IgD-negative memory B cell (primary cell): ENCODE data around the gene LMBR1. TPM values are rescaled to one million over a fixed set of nuclear protein-coding genes. Genes with fewer than 3 reads are reported as not detected.
"Not testable (repeated sequence)": the region's sequence is repeated elsewhere in the genome, so short reads cannot be mapped to it uniquely, and the experiment has no call there.

Experiments
- H3K27ac Mint-ChIP-seq, 3 donors: one replicate each; pipeline ENCODE4 v1.8.0; 2020 to 2022; ENCODE audit warnings: mild to moderate bottlenecking in 3 of 3, mixed read lengths in 3 of 3, moderate library complexity in 1 of 3
- H3K27me3 Mint-ChIP-seq: one replicate; pipeline ENCODE4 v1.8.0; 2021; ENCODE audit warnings: mixed read lengths
- H3K36me3 Mint-ChIP-seq: one replicate; pipeline ENCODE4 v1.8.0; 2020; ENCODE audit warnings: mild to moderate bottlenecking, mixed read lengths
- H3K4me1 Mint-ChIP-seq, 3 donors: one replicate each; pipeline ENCODE4 v1.8.0; 2020 to 2022; ENCODE audit warnings: mixed read lengths in 3 of 3, mild to moderate bottlenecking in 1 of 3
- H3K4me3 Mint-ChIP-seq, 4 donors: one replicate each; pipeline ENCODE4 v1.8.0; 2020 to 2022; ENCODE audit warnings: mild to moderate bottlenecking in 4 of 4, mixed read lengths in 4 of 4, moderate library complexity in 3 of 4
- H3K9me3 Mint-ChIP-seq, 3 donors: one replicate each; pipeline ENCODE4 v1.8.0; 2020 to 2021; ENCODE audit warnings: mixed read lengths in 3 of 3, mild to moderate bottlenecking in 1 of 3
- polyA plus RNA-seq: library from polyadenylated mRNA; unstranded; fragments of 300-500 nt; fragmentation: Illumina TruSeq; gene quantifications from one replicate; pipeline ENCODE4 v1.2.3, GENCODE V29; 2021

The LMBR1 gene
- polyA plus RNA-seq, 1 donor from 2014 or later = 29.2 TPM

DNA sequence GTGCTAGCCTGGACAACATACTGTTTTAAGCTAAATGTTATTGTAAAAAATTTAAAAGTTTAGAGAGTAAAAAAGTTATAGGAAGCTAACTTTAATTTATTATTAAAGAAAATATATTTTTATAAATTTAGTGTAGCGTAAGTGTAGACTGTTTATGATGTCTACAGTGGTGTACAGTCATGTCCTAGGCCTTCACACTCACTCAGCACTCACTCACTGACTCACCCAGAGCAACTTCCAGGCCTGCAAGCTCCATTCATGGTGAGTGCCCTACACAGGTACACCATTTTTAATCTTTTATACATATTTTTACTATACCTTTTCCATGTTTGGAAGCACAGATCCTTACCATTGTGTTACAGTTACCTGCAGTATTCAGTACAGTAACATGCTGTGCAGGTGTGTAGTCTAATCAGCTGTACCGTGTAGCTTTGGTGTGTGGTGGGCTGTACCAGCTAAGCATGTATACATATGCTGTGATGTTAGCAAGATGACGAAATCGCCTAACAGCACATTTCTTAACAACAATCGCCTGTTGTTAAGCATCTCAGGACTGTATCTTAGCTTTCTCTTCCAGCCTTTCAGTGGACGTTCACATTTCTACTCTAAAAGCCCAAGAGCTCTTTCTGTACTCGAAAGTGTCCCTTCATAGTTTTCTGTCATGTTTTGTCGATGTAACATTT lies 240.0 kb downstream of the LMBR1 start:
- H3K36me3 Mint-ChIP-seq = peaks cover 3% of the 10 kb centered on the region
- H3K27ac Mint-ChIP-seq = no peak overlapping the region
- no peaks in the 10 kb centered on the region for H3K4me1 Mint-ChIP-seq
- H3K9me3 Mint-ChIP-seq = peaks cover 0 to 2% (median 0%) of the 10 kb centered on the region in 3 donors
- H3K4me3 Mint-ChIP-seq = no peak overlapping the region
- peaks cover 14% of the 10 kb centered on the region for H3K27me3 Mint-ChIP-seq

DNA sequence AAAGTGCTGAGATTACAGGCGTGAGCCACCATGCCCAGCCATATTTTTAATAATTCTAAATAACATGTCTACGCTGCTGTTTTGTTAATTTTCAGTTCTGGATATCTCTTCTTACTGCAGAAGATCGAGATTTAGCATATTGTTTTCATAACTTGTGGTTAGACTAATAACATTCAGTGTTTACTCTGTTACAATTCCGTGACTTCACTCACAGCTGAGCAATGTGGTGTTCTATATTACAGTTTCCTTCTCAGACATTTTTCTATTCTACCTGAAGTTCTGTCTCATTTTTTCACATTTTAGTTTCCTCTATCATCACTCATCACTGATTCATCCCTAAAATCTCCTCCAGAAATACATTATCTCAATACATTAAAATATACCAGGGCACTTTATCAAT lies 241.5 kb downstream of the LMBR1 start:
- Mint-ChIP-seq H3K36me3 (peaks cover 3% of the 10 kb centered on the region), H3K27me3 (peaks cover 13% of the 10 kb centered on the region), H3K4me3 (no peak overlapping the region), H3K9me3 (peaks cover 0 to 4% (median 0%) of the 10 kb centered on the region in 3 donors), H3K4me1 (no peaks in the 10 kb centered on the region), H3K27ac (no peak overlapping the region)

DNA sequence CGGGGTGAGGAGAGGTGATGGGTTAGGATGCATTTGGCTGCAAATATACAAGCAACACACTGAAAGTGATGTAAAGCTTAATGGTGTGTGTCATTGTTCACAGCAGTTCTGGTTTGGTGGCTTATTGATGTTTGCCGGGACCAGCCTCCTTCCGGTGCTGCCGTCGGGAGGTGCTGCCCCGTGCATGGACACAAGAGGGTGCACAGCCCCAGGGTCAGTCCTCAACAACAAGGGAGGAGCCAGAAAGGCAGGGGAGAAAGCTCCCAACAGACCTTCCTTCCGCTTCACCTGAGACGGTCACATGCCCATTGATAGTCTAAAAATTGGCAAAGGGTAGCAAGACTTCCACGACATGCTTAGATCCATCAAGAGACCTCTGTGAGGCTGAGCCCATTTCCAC lies 242.9 kb downstream of the LMBR1 start:
- no peaks in the 10 kb centered on the region for H3K4me1 Mint-ChIP-seq
- no peak overlapping the region for H3K27ac Mint-ChIP-seq
- H3K9me3 Mint-ChIP-seq = peaks cover 0 to 4% (median 0%) of the 10 kb centered on the region in 3 donors
- H3K4me3 Mint-ChIP-seq = no peak overlapping the region
- peaks cover 13% of the 10 kb centered on the region for H3K27me3 Mint-ChIP-seq
- peaks cover 3% of the 10 kb centered on the region for H3K36me3 Mint-ChIP-seq

DNA sequence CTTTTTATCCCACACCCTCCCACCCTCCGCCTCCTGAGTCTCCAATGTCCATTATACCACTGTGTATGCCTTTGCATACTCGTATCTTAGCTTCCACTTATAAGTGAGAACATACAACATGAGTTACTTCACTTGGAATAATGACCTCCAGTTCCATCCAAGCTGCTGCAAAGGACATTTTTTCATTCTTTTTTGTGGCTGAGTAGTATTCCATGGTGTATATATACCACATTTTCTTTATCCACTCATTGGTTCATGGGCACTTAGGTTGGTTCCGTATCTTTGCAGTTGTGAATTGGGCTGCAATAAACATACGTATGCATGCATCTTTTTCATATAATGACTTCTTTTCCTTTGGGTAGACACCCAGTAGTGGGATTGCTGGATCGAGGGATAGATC lies 245.7 kb downstream of the LMBR1 start:
- H3K27me3 Mint-ChIP-seq = peaks cover 11% of the 10 kb centered on the region
- H3K4me1 Mint-ChIP-seq, H3K27ac Mint-ChIP-seq, H3K4me3 Mint-ChIP-seq, H3K9me3 Mint-ChIP-seq, H3K36me3 Mint-ChIP-seq: not testable (repeated sequence)

DNA sequence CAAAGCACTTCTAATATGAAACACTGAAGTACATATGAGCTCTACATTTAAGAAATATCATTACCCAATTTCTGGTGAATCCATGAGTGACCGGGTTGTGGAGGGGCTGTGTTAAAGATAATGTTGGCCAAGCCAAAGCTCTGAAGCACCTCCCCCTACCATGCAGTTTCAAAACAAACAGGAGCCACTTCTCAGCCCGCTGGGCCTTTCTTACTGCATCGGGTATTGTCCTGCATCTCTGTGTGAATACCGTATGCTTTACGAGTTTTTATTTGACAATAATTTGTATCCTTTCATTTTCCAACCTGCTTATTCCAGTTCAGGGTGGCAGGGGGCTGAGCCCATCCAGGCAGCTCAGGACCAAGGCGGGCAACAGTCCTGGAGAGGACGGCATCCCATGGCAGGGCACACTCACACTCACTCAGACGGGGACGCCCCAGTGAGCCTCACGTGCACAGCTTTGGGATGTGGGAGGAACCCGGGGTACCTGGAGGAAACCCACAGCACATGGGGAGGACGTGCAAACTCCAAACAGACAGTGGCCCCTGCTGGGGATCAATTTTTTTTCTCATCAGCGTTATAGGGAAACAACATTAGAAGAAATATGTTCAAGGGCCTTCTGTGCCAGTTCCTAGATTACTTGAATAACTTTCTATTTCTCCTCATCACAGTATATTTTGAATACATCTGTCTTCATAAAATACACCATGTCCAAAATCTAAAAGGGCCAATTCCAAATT lies 250.5 kb downstream of the LMBR1 start:
- peak overlapping the region in 1 of 4 donors; percentile 93 for H3K4me3 Mint-ChIP-seq
- peaks cover 7 to 15% (median 14%) of the 10 kb centered on the region in 3 donors for H3K4me1 Mint-ChIP-seq
- no peaks in the 10 kb centered on the region for H3K36me3 Mint-ChIP-seq

DNA sequence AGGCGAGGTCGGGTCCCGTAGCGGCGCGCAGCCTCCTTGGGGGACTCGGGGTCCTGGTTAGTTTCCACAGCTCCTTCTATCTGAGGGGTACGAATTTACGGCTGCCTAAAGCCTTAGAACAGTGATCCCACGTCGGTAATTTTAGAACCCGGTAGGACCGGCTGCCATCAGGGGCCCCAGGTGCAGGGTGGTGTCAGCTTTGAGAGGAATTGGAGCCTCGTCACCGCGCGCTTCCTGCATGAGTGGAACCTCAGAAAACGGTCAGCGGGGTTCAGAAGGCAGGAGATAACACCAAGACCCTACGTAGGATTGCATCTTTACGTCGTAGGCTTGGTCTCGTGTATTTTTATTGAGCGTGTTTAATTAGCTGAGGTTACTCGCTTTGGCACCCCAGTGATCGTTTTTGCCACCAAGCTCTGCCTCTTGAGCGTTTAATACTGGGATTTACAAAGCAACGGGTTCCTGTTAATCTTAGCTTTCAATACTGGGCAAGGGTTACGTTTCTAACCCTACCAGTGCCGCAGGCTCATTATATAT lies 252.0 kb downstream of the LMBR1 start:
- H3K4me1 Mint-ChIP-seq = peaks cover 10 to 18% (median 15%) of the 10 kb centered on the region in 3 donors
- H3K36me3 Mint-ChIP-seq = peaks cover 1% of the 10 kb centered on the region
- H3K4me3 Mint-ChIP-seq = peak overlapping the region; percentile 84 to 97 (median 95)
- H3K27ac Mint-ChIP-seq = peak overlapping the region; percentile 97 to 98 (median 98)
- no peaks in the 10 kb centered on the region for H3K27me3 Mint-ChIP-seq
- H3K9me3 Mint-ChIP-seq = peaks cover 2 to 8% (median 4%) of the 10 kb centered on the region in 3 donors

More for the DNA sequence above, 250.5 kb downstream of the LMBR1 start:
- peaks cover 2 to 4% (median 3%) of the 10 kb centered on the region in 3 donors for H3K9me3 Mint-ChIP-seq
- H3K27ac Mint-ChIP-seq = peak overlapping the region in 1 of 3 donors; percentile 98
- no peaks in the 10 kb centered on the region for H3K27me3 Mint-ChIP-seq

DNA sequence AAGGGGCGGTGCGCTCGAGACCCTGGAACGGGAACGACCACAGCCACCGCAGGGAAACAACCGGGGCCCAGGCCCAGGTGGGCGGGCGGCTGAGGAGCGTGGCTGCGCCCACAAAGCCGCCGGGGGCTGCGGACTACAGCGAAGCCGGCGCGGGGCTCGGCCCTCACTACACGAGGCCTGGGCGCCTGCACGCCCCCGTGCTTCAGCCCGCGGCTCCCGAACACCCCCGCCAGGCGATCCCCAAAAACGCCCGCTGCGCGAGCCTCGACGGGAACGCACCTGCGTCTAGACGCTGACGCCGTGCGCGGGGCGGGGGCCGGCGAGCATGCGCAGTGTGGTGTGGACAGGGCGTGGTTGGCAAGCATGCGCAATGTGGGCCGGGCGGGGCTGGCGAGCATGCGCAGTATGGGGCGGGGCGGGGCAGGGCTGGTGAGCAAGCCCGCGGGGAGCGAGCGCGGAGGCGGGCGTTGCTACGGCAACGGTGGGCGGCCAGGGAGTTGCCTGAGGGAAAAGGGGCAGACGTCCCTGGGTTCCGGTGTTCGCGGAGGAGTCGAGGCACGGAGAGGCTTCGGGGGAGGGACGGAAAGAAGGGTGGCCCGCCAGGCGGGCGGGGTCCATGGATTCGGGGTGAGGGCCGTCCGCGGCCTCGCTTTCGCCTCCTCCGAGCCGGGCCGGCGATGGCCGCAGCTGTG lies 252.6 kb downstream of the LMBR1 start, which contains the start of gene RNF32:
Gene RNF32, plus strand, starts transcription at position 518 of the 692 bp plus-strand sequence. CDS start 3,104 bp downstream, outside the sequence.
- H3K27me3 Mint-ChIP-seq = no peaks in the 10 kb centered on the region
- peak within 1 kb of the TSS; percentile 97 to 98 (median 98) for H3K27ac Mint-ChIP-seq
- peaks cover 2 to 8% (median 4%) of the 10 kb centered on the region in 3 donors for H3K9me3 Mint-ChIP-seq
- H3K4me3 Mint-ChIP-seq = peak within 1 kb of the TSS; percentile 84 to 97 (median 95)
- peaks cover 12 to 18% (median 15%) of the 10 kb centered on the region in 3 donors for H3K4me1 Mint-ChIP-seq
- peaks cover 3% of the 10 kb centered on the region for H3K36me3 Mint-ChIP-seq

DNA sequence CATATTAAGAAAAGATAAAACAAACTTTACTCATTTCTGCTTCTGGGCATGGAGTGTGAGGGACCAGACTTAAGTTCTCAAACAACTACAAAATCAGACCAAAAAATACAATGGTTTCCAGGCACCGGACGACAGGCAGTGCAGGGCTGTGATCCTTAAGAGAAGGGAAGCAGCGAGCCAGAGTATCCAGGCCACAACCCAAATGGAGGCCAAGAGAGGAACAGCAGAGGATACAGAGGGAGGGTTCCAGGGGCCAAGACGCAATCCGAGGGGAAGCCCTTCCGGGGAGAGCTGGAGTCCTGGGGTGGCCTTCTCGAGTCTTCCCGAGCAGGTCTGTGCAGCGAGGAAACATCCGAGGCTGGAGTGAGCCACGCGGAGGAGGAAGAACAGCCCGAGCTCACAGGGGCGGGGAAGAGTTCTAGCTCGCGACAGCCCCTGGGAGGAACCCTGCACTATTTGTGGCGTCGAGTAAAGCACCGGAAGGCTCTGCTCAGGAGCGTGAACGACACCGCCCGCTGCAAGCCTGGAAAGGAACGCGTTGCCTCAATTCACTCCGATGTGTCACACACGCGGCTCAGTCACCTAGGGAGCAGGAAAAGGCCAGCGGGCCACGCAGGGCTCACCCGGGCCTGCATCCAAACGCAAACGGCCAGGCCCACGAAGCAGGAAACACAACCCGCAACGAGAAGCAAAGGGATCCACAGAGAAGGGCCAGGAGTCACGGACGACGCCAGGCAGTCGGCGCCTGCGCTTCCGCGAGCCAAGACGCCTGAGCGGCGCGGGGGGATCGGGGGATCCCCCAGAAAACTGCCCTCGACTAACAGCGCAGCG lies 253.3 kb downstream of the LMBR1 start:
- Mint-ChIP-seq H3K4me3 (peak overlapping the region; percentile 84 to 97 (median 88)), H3K27me3 (no peaks in the 10 kb centered on the region), H3K9me3 (peaks cover 2 to 8% (median 4%) of the 10 kb centered on the region in 3 donors), H3K4me1 (peaks cover 12 to 18% (median 15%) of the 10 kb centered on the region in 3 donors), H3K36me3 (peaks cover 3% of the 10 kb centered on the region), H3K27ac (peak overlapping the region; percentile 92 to 98 (median 98))

DNA sequence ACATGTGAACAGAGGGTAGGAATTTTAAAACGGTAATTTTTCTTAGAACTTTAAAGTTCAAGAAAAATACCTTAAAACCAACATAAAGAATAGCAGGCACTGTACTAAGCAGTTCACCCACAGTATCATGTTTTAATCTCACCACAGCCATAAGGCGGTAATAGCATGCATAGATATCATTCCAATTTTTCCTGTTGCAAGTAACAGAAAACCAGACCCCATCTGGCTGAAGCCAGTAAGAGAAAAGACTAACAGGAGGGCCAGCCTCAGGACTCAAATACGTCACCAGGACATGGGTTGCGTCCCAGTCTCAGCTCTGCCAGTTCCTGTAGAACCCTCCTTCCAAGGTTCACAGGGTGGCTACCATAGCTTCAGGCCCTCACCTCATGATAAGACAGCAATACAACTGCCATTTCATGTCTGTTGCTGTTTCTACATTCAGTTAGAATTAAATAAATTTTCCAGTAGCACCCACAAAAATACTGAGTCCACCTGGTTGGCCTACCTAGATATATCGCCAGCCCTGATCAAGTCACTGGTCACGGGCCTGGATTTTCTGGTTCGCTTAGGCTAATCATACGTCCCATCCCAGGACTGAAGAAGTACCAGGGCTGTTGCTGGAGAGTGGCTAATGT lies 254.4 kb downstream of the LMBR1 start:
- peaks cover 12 to 18% (median 15%) of the 10 kb centered on the region in 3 donors for H3K4me1 Mint-ChIP-seq

DNA sequence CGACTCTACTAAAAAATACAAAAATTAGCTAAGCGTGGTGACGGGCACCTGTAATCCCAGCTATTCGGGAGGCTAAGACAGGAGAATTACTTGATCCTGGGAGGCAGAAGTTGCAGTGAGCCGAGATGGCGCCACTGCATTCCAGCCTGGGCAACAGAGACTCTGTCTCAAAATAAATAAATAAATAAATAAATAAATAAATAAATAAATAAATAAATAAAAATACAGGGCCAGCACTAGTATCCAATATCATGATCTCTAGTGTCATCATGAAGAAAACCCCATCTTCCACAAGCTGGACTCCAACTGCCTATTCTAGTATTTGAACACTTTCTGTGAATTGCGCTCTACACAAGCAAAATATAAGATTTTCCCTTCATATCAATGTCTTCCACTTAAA lies 255.9 kb downstream of the LMBR1 start:
- H3K4me3 Mint-ChIP-seq = peak overlapping the region in 1 of 4 donors; percentile 22
- H3K4me1 Mint-ChIP-seq = peaks cover 12 to 18% (median 15%) of the 10 kb centered on the region in 3 donors
- not testable (repeated sequence) for H3K9me3 Mint-ChIP-seq, H3K27me3 Mint-ChIP-seq, H3K36me3 Mint-ChIP-seq
- peak overlapping the region in 1 of 3 donors; percentile 2 for H3K27ac Mint-ChIP-seq

More for the DNA sequence above, 254.4 kb downstream of the LMBR1 start:
- H3K36me3 Mint-ChIP-seq = peaks cover 3% of the 10 kb centered on the region
- H3K9me3 Mint-ChIP-seq = peaks cover 2 to 8% (median 4%) of the 10 kb centered on the region in 3 donors
- H3K4me3 Mint-ChIP-seq = peak overlapping the region in 3 of 4 donors; percentile 84 to 97 (median 93)
- peak overlapping the region in 2 of 3 donors; percentile 85 to 98 for H3K27ac Mint-ChIP-seq
- no peaks in the 10 kb centered on the region for H3K27me3 Mint-ChIP-seq

DNA sequence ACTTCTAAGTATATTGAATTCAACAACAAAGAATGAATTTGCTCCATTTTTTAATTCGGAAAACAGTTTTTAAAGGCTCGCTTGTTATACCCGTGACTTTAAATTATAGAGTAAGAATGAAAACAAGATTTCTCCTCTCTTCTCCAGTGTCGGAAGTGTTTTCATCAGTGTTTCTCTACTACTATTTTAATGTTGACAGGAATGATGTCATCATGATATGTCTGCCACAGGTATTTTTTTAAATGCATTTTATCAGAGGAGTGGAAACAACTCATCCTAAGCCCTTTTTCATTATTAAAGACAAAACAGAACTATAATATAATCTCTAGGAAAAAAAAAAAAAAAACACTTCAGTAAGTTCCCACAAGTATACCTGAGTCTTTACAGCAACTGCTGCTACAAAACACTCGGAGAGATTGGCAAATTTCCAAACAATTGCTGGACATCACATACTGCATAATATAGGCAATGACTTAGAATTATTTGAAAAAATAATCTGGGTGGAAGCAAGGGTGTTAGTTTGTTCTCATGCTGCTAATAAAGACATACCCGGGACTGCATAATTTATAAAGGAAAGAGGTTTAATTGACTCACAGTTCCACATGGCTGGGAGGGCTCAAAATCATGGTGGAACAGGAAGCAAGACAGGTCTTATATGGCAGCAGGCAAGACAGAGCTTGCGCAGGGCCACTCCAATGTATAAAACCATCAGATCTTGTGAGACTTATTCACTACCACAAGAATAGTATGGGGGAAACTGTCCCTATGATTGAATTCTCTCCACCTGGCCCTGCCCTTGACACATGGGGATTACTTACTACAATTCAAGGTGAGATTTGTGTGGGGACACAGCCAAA lies 257.2 kb downstream of the LMBR1 start:
- Mint-ChIP-seq H3K27ac (peak overlapping the region in 1 of 3 donors; percentile 35), H3K9me3 (peaks cover 2 to 8% (median 4%) of the 10 kb centered on the region in 3 donors), H3K36me3 (peaks cover 3% of the 10 kb centered on the region), H3K4me1 (peaks cover 7 to 14% (median 12%) of the 10 kb centered on the region in 3 donors), H3K4me3 (no peak overlapping the region), H3K27me3 (no peaks in the 10 kb centered on the region)

DNA sequence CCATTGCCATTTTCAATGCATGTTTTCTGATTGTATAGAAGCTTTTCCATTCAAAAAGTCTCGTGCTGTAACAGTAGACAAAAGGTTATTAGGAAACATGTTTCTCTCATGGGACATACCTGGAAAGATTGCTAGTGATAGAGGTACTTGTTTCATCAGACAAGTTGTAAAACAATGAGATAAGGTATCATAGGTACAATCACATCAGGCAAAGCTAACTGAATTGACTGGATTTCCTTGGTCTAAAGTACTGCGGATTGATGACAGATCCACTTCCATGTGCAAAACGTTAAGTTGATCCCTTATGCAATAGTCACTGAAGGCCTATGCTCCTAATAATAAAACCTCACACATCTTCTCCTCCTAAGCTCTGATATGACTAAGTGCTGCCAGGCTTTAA lies 258.9 kb downstream of the LMBR1 start:
- Mint-ChIP-seq H3K4me1 (peaks cover 2 to 9% (median 4%) of the 10 kb centered on the region in 3 donors), H3K4me3 (no peak overlapping the region), H3K36me3 (peaks cover 3% of the 10 kb centered on the region), H3K27ac (no peak overlapping the region), H3K9me3 (peaks cover 4 to 18% (median 5%) of the 10 kb centered on the region in 3 donors), H3K27me3 (no peaks in the 10 kb centered on the region)

DNA sequence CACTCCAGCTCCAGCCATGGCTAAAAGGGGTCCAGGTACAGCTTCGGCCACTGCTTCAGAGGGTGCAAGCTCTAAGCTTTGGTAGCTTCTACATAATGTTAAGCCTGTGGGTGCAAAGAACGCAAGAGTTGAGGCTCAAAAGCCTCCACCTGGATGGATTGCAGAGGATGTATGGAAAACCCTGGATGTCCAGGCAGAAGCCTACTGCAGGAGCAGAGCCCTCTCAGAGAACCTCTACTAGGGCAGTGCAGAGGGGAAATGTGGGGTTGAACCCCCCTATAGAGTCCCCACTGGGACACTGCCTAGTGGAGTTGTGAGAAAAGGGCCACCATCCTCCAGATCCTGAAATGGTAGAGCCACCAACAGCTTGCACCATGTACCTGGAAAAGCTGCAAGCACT lies 263.1 kb downstream of the LMBR1 start:
- no peaks in the 10 kb centered on the region for H3K4me1 Mint-ChIP-seq
- H3K27ac Mint-ChIP-seq = no peak overlapping the region
- H3K27me3 Mint-ChIP-seq = no peaks in the 10 kb centered on the region
- peaks cover 4% of the 10 kb centered on the region for H3K36me3 Mint-ChIP-seq
- H3K9me3 Mint-ChIP-seq = peaks cover 4 to 22% (median 14%) of the 10 kb centered on the region in 3 donors
- H3K4me3 Mint-ChIP-seq = no peak overlapping the region
